Measurements from ENCODE around the gene ANTXR1.

DNA sequence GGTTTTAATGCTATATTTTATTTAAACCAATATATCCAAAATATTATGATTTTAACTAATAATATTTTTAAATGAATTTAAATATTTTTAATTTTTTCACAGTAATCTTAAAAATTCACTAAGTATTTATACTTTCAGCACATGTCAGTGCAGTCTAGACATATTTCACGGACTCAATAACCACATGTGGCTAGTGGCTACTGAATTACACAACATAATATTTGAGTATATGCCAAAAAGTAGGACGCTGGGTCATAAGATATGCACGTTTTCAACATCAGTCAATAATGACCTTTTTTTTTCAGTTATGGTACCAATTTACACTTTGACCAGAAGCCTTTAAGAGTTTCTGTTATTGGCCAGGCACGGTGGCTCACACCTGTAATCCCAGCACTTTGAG is 256.4 kb downstream of the ANTXR1 start:
- TF ChIP-seq, protein P1, sequence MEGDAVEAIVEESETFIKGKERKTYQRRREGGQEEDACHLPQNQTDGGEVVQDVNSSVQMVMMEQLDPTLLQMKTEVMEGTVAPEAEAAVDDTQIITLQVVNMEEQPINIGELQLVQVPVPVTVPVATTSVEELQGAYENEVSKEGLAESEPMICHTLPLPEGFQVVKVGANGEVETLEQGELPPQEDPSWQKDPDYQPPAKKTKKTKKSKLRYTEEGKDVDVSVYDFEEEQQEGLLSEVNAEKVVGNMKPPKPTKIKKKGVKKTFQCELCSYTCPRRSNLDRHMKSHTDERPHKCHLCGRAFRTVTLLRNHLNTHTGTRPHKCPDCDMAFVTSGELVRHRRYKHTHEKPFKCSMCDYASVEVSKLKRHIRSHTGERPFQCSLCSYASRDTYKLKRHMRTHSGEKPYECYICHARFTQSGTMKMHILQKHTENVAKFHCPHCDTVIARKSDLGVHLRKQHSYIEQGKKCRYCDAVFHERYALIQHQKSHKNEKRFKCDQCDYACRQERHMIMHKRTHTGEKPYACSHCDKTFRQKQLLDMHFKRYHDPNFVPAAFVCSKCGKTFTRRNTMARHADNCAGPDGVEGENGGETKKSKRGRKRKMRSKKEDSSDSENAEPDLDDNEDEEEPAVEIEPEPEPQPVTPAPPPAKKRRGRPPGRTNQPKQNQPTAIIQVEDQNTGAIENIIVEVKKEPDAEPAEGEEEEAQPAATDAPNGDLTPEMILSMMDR (conservative IDR thresholded peaks at IDR 0.05 in 1 of 2, IDR thresholded peaks at IDR 0.05 in 1 of 2; ENCODE audit: low read depth in 1 of 2, low read length in 2 of 2) = no peak
- TF ChIP-seq EZH2 (IDR thresholded peaks at IDR 0.05; ENCODE audit: low read length, missing control alignments) = no peak
